ENCODE measurements around the gene HOXB3. TPM values are rescaled to one million over a fixed set of nuclear protein-coding genes. Genes with fewer than 3 reads are reported as not detected.

Gene HOXB3
- total RNA-seq, 1 donor from 2014 or later = 1.6 TPM

- intact Hi-C loops (cut with DNase I) = no loop called here
- no peak for ATAC-seq (ENCODE audit: poor library complexity)
- DNase-seq = no peak
Observed at GRCh38 chr17:48603959-48604769, 14.1 kb upstream of the HOXB3 start.

GRCh38 chr17:48601539-48602425 lies 11.7 kb upstream of the HOXB3 start:
- intact Hi-C loops (cut with DNase I) = no loop called here
- no peak for ATAC-seq (ENCODE audit: poor library complexity)
- DNase-seq = no peak

DNA sequence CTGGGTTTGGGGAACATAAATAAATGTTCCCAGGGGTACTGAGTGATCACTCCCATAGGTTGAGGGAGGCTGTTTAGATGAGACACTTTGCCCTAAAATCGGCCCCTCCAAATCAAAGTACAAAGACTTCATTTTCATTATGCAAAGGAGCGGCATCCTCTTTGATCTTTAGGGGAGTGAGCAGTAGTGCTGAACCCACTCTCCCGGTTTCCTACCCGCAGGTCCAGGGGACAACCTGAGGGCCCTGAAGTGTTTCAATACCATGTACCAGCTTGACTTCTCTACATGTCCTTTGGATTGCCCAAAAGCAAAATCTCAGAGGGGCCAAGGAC lies 11.1 kb upstream of the HOXB3 start:
- intact Hi-C loops (cut with DNase I) = no loop called here
- no peak for ATAC-seq (ENCODE audit: poor library complexity)
- no peak for DNase-seq

DNA sequence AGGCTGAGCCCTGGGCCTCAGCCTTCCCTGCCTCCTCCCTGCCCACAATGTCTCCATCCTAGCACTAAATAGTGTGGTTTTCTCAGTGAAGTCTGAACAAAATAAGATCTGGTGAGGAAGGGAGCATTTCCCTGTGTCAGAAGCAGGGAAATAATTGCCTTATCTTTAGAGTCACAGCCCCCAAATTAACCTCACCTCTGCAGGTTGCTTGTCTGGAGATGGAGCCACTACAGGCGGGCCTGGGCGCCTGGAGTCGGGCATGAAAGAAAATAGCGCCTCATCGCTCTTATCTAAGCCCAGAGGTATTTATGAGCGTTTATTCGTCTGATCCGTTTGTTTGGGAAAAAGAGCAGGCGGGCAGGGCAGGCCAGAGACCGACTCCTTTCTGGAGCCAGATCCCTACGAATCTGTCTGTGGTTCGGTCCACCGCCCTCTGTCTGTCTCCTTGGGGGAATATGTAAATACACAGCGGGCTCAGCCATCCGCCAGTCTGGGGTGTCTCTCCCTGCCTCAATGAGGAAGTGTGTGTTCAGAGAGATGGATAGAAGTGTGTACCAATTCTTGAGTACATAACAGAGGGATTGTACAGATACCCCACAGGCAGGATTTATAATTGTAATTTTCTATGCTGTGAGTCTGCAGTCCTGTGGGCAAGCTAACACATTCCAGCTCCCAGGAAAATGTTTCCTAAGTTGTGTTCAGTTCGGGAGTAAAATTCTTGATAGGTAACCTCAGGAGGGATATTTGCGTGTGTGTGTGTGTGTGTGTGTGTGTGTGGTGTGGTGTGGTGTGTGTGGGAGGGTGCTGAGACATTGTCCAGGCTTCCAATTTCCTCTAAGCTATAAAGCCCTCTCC lies 10.4 kb upstream of the HOXB3 start:
- ATAC-seq (ENCODE audit: poor library complexity) = no peak
- intact Hi-C loops (cut with DNase I) = no loop called here
- DNase-seq = no peak

- DNase-seq = no peak
- intact Hi-C loops (cut with DNase I) = loop anchor here (10.0 kb wide), 1 partner anchor 255 kb away; no protein-coding TSS in a partner anchor
- no peak for ATAC-seq (ENCODE audit: poor library complexity)
Observed at GRCh38 chr17:48599354-48599753, 9.3 kb upstream of the HOXB3 start.

DNA sequence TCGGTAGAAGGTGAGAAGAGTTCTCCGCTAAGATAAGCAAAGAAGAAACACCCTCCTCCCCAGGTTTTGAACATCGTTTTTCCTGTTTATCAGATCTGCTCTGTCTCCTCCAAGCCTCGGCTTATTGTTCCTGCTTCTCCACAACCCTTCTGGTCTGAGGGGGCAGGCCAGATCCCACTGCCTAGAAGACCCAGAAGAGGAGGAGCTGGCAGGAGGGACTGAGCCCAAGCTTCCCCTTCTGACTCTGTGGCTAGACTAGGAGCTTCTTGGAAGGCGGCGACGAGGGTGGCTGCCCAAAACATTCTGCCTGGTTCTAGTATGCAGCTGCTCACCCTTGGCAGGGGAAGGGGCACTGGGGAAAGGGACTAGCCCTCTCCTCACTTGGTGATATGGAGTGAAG lies 8.7 kb upstream of the HOXB3 start:
- DNase-seq (no peak), ATAC-seq (ENCODE audit: poor library complexity) (no peak)
- intact Hi-C loops (cut with DNase I) = loop anchor here (10.0 kb wide), 1 partner anchor 254 kb away; no protein-coding TSS in a partner anchor

- DNase-seq = peak; percentile 67
- ATAC-seq (ENCODE audit: poor library complexity) = peak; percentile 52
- intact Hi-C loops (cut with DNase I) = loop anchor here (10.0 kb wide), 1 partner anchor 253 kb away; no protein-coding TSS in a partner anchor
Observed at GRCh38 chr17:48597778-48598631, 8.0 kb upstream of the HOXB3 start.

DNA sequence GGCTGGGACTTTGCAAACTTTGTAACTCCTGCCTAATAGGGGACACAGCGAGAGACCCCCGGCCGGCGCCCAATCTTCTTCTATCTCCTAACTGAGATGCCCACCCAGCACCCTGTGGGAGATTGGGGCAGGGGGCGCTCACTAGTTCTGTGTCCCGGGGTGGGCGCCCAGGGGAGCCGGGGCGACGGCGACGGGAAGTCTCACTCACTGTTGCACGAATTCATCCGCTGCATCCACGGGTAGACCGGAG lies 7.4 kb upstream of the HOXB3 start:
- intact Hi-C loops (cut with DNase I) = loop anchor here (10.0 kb wide), 1 partner anchor 253 kb away; no protein-coding TSS in a partner anchor
- no peak for DNase-seq
- no peak for ATAC-seq (ENCODE audit: poor library complexity)

DNA sequence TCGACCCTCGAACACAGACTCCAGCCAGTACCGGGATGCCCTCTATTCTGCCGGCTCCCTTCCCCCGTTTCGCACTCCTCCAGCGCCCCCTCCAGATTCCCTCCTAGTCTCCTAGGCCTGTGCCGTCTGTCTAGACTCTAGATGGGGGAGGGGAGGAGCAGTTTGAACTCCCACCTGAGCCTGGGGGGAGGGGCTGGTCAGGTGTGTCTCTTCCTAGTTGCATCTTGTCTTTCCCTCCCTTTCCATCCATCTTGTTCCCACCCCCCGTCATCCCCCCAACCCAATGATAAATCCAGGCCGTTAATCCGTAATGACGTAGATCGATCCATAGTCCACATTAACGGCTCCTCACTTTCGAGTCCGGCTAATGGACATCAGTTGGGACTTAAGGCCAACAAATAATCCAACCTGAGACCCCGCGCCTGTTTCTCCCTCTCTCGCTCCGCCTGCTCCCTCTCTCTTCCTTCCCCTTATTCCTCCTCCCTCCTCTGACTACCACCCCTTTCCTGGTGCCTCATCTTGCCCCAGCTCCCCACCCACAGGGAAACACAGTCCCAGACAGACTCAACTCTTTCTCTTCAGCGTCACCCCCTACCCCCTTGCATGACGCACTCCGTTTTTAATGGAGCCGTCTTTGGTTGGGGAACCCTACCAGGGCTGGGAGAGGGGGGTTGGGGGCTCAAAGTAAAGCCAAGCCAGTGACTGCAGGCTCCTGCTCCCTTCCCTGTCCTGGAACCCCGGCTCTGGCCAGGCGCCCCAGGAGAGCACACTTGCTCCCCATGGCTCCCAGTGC lies 6.9 kb upstream of the HOXB3 start:
- intact Hi-C loops (cut with DNase I) = loop anchor here (10.0 kb wide), 1 partner anchor 252 kb away; no protein-coding TSS in a partner anchor
- DNase-seq = no peak
- ATAC-seq (ENCODE audit: poor library complexity) = no peak

GRCh38 chr17:48596000-48596734 lies 6.1 kb upstream of the HOXB3 start:
- DNase-seq (no peak), ATAC-seq (ENCODE audit: poor library complexity) (no peak)
- intact Hi-C loops (cut with DNase I) = loop anchor here (10.0 kb wide), 1 partner anchor 251 kb away; no protein-coding TSS in a partner anchor

DNA sequence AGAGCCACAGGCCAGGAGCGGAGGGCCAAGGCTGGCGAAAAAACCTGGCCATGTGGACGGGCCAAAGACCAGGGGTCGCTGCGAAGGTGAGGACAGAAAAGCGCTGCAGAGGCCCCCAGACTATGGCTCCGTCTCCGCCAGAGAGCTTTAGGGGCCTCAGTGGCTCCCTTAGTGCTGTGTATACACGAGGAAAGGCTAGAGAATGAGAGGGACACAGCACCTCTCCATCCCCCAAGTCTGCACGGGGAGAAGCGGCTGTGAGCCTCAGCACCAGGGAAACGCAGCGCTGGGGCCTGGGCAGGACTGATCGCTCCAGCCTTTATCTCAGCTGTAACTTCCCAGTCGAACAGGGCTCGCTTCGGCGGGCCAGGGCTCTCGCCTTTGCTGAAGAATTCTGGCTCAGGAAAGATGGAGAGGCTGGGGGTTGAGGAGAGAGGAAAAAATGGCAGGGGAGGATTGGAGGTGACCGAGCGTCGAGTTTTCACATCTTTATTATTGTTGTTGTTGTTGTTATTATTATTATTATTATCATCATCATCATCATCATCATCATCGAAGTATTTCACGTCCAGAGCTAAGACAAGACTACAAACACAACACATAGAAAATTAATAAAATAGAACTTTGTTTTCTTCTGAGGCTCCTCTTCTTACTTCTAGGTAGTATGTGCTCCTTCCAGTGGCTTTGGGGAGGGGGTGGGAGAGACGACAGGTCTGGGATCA lies 5.4 kb upstream of the HOXB3 start:
- DNase-seq (no peak), ATAC-seq (ENCODE audit: poor library complexity) (no peak)
- intact Hi-C loops (cut with DNase I) = loop anchor here (10.0 kb wide), 1 partner anchor 251 kb away; no protein-coding TSS in a partner anchor

- ATAC-seq (ENCODE audit: poor library complexity) = no peak
- intact Hi-C loops (cut with DNase I) = loop anchor here (10.0 kb wide), 1 partner anchor 250 kb away; no protein-coding TSS in a partner anchor
Observed at GRCh38 chr17:48594538-48595277, 4.7 kb upstream of the HOXB3 start.

GRCh38 chr17:48593840-48594537 lies 3.9 kb upstream of the HOXB3 start:
- intact Hi-C loops (cut with DNase I) = loop anchor here (10.0 kb wide), 1 partner anchor 249 kb away; no protein-coding TSS in a partner anchor
- DNase-seq = peak; percentile 86

More at GRCh38 chr17:48594538-48595277, 4.7 kb upstream of the HOXB3 start:
- no peak for DNase-seq

GRCh38 chr17:48593126-48593829 lies 3.2 kb upstream of the HOXB3 start, which contains the start of gene HOXB5:
HOXB5 (minus strand) TSS chr17:48593779; CDS start chr17:48593682, 97 bp downstream.
- ATAC-seq (ENCODE audit: poor library complexity) = no peak

More at GRCh38 chr17:48593840-48594537, 3.9 kb upstream of the HOXB3 start:
- ATAC-seq (ENCODE audit: poor library complexity) = peak; percentile 62

More at GRCh38 chr17:48593126-48593829, 3.2 kb upstream of the HOXB3 start, which contains the start of gene HOXB5:
- no peak for DNase-seq
- intact Hi-C loops (cut with DNase I) = loop anchor here (10.0 kb wide), 1 partner anchor 248 kb away; no protein-coding TSS in a partner anchor

Measured in Right ventricle myocardium superior (tissue), 1 donor.